GM21360 (cell line): Measurements from ENCODE around the gene PON3.
"Not testable (repeated sequence)": the region's sequence is repeated elsewhere in the genome, so short reads cannot be mapped to it uniquely, and the experiment has no call there.

Experiments
- ATAC-seq: cut with Tn5 transposase; IDR thresholded peaks from one replicate; pipeline ENCODE4 v1.9.1; 2021; ENCODE audit warnings: mild to moderate bottlenecking, moderate library complexity; ENCODE audit not compliant: unreplicated experiment

The PON3 gene

GRCh38 chr7:95412075-95412474 lies 15.9 kb upstream of the PON3 start:
- no peak for ATAC-seq

- ATAC-seq: no peak
Observed at GRCh38 chr7:95411666-95412065, 15.5 kb upstream of the PON3 start.

- no peak for ATAC-seq
Observed at GRCh38 chr7:95411036-95411435, 14.9 kb upstream of the PON3 start.

GRCh38 chr7:95407751-95408150 lies 11.6 kb upstream of the PON3 start:
- no peak for ATAC-seq

- no peak for ATAC-seq
Observed at GRCh38 chr7:95405800-95406199, 9.6 kb upstream of the PON3 start.

- ATAC-seq: no peak
Observed at GRCh38 chr7:95405208-95405607, 9.0 kb upstream of the PON3 start.

- no peak for ATAC-seq
Observed at GRCh38 chr7:95404316-95404865, 8.2 kb upstream of the PON3 start.

- no peak for ATAC-seq
Observed at GRCh38 chr7:95398155-95398940, 2.2 kb upstream of the PON3 start.

- ATAC-seq: no peak
Observed at GRCh38 chr7:95397381-95397780, 1.2 kb upstream of the PON3 start.

- ATAC-seq: no peak
Observed at GRCh38 chr7:95395755-95396135, 430 bp downstream of the PON3 start.

GRCh38 chr7:95394370-95394769 lies 1.8 kb downstream of the PON3 start:
- ATAC-seq: no peak

- no peak for ATAC-seq
Observed at GRCh38 chr7:95391761-95392160, 4.4 kb downstream of the PON3 start.

GRCh38 chr7:95389516-95389915 lies 6.7 kb downstream of the PON3 start:
- ATAC-seq: no peak

GRCh38 chr7:95379457-95379856 lies 16.7 kb downstream of the PON3 start:
- ATAC-seq: not testable (repeated sequence)

- ATAC-seq: no peak
Observed at GRCh38 chr7:95376632-95377400, 19.4 kb downstream of the PON3 start.

GRCh38 chr7:95375591-95376257 lies 20.5 kb downstream of the PON3 start:
- no peak for ATAC-seq

- no peak for ATAC-seq
Observed at GRCh38 chr7:95373323-95373722, 22.9 kb downstream of the PON3 start.

- ATAC-seq: no peak
Observed at GRCh38 chr7:95368235-95368634, 27.9 kb downstream of the PON3 start.

- no peak for ATAC-seq
Observed at GRCh38 chr7:95367606-95368005, 28.6 kb downstream of the PON3 start.

- no peak for ATAC-seq
Observed at GRCh38 chr7:95365151-95365550, 31.0 kb downstream of the PON3 start.

GRCh38 chr7:95357623-95358022 lies 38.6 kb downstream of the PON3 start:
- no peak for ATAC-seq
